ENCODE results near the gene NAPEPLD. TPM values are rescaled to one million over a fixed set of nuclear protein-coding genes. Genes with fewer than 3 reads are reported as not detected.

Gene NAPEPLD
- total RNA-seq, 4 donors from 2014 or later: 4.7 to 8.7 (median 6.1) TPM

DNA sequence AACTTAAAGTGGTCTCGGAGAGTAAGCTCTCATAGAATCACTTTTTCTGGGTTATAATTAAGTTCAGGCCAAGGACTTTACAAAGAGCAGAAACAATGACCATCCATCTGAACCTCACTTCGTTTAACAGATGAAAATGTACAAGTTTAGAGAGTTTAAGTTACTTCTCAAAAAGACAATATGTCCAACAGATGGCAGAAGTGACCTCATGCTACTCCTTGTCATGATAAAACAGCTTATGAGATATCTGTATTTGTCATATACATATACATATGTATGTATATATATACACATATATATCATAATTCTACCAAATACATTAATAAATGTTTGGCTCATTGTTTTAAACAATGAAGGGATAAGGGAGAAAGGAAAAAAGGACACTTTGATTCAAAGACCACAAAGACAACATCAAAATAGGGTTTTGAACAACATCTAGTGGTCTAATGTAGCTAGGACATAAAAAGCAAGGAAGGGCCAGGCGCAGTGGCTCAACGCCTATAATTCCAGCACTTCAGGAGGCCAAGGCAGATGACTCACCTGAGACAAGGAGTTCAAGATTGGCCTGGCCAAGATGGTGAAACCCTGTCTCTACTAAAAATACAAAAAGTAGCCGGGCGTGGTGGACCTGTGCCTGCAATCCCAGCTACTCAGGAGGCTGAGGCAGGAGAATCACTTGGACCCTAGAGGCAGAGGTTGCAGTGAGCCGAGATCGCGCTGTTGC is 17.8 kb downstream of the NAPEPLD start:
- TF ChIP-seq POLR2AphosphoS5 (IDR thresholded peaks at IDR 0.05) (no peak), POLR2A (IDR thresholded peaks at IDR 0.05; ENCODE audit: low read depth) (no peak), EP300 (IDR thresholded peaks at IDR 0.05) (no peak)
- TF ChIP-seq, protein P1, sequence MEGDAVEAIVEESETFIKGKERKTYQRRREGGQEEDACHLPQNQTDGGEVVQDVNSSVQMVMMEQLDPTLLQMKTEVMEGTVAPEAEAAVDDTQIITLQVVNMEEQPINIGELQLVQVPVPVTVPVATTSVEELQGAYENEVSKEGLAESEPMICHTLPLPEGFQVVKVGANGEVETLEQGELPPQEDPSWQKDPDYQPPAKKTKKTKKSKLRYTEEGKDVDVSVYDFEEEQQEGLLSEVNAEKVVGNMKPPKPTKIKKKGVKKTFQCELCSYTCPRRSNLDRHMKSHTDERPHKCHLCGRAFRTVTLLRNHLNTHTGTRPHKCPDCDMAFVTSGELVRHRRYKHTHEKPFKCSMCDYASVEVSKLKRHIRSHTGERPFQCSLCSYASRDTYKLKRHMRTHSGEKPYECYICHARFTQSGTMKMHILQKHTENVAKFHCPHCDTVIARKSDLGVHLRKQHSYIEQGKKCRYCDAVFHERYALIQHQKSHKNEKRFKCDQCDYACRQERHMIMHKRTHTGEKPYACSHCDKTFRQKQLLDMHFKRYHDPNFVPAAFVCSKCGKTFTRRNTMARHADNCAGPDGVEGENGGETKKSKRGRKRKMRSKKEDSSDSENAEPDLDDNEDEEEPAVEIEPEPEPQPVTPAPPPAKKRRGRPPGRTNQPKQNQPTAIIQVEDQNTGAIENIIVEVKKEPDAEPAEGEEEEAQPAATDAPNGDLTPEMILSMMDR (IDR thresholded peaks at IDR 0.05): no peak
- intact Hi-C loops (cut with DNase I): no loop called here
- Histone ChIP-seq H3K4me1 (peaks cover 0 to 23% (median 9%) of the 10 kb centered on the region in 4 donors), H3K27me3 (no peaks in the 10 kb centered on the region), H3K4me3 (no peak overlapping the region), H3K9me3 (no peaks in the 10 kb centered on the region), H3K36me3 (peaks cover 0 to 22% (median 14%) of the 10 kb centered on the region in 4 donors), H3K27ac (replicated peaks in 1 of 4) (no peak overlapping the region)
- WGBS: 78% methylated on average over 9 of the region's 9 CpGs
- DNase-seq (ENCODE audit: extremely low spot score): no peak

DNA sequence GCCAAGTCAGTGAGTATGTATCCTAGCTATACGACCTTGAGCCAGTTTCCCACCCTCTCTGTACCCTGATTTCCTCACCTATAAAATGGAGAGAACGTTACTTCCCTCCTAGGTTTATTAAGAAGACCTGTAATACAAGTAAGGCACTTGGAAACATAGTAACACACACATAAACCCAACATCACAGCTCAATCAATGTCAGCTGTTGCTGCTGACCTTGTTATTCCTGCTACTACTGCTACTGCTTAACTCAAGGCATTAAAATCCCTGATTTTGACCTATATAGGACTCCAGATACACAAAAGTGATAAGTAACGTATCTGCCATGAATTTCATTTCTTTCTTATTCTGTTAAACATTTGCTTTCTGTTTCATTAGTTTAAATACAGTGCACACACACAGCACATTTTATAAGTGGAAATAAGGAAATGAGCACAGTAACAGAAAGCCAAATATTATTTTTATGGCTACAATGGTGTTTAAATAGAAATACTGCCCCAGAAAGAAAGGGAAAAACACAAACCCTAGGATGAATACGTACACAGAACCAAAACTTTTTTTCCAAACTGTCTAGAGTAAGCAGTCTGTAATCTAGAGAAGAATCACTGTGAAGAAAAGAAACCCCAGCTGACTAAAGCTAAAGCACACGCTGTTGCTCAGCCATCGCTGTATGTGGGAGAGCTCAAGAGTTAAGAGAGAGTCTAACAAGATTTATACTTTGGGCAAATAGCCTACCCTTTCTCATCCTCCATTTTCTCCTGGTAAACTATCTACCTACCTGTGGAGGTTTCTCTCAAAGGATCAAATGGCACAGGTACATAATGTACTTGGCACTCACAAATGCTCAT is 19.0 kb downstream of the NAPEPLD start:
- Histone ChIP-seq H3K4me1 (peaks cover 0 to 16% (median 7%) of the 10 kb centered on the region in 4 donors), H3K4me3 (no peak overlapping the region), H3K9me3 (no peaks in the 10 kb centered on the region), H3K27ac (replicated peaks in 1 of 4) (no peak overlapping the region), H3K36me3 (peaks cover 0 to 30% (median 17%) of the 10 kb centered on the region in 4 donors), H3K27me3 (no peaks in the 10 kb centered on the region)
- WGBS: 81% methylated on average over 6 of the region's 6 CpGs
- TF ChIP-seq EP300 (IDR thresholded peaks at IDR 0.05) (no peak), POLR2A (IDR thresholded peaks at IDR 0.05; ENCODE audit: low read depth) (no peak), POLR2AphosphoS5 (IDR thresholded peaks at IDR 0.05) (no peak)
- TF ChIP-seq, protein P1 (IDR thresholded peaks at IDR 0.05): no peak
- intact Hi-C loops (cut with DNase I): no loop called here
- DNase-seq (ENCODE audit: extremely low spot score): no peak

DNA sequence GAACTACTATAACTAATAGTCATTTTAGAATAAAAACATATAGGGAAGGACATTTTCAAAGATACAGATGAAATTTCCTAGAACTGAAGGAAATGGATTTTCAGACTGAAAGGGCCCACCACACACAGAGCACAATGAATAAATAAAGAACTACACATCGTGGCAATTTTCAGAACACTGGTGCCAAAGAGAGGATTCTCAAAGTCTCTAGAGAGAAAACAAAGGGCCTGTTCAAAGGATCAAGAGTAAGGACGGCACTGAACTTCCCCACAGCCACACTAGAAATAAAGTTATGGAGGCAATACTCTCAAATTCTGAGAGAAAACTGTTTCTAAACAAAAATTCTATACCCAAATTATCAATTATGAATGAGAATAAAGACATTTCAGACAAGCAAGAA is 21.9 kb downstream of the NAPEPLD start:
- intact Hi-C loops (cut with DNase I): no loop called here
- 81% methylated on average over 2 of the region's 2 CpGs for WGBS
- TF ChIP-seq POLR2AphosphoS5 (IDR thresholded peaks at IDR 0.05): no peak
- TF ChIP-seq EP300 (IDR thresholded peaks at IDR 0.05): no peak
- no peak for TF ChIP-seq POLR2A (IDR thresholded peaks at IDR 0.05; ENCODE audit: low read depth)
- TF ChIP-seq, protein P1 (IDR thresholded peaks at IDR 0.05): no peak
- Histone ChIP-seq H3K4me1 (peaks cover 0 to 12% (median 4%) of the 10 kb centered on the region in 4 donors), H3K27ac (replicated peaks in 1 of 4) (no peak overlapping the region), H3K36me3 (peaks cover 0 to 39% (median 22%) of the 10 kb centered on the region in 4 donors), H3K27me3 (no peaks in the 10 kb centered on the region), H3K9me3 (no peaks in the 10 kb centered on the region), H3K4me3 (no peak overlapping the region)
- DNase-seq (ENCODE audit: extremely low spot score): no peak

DNA sequence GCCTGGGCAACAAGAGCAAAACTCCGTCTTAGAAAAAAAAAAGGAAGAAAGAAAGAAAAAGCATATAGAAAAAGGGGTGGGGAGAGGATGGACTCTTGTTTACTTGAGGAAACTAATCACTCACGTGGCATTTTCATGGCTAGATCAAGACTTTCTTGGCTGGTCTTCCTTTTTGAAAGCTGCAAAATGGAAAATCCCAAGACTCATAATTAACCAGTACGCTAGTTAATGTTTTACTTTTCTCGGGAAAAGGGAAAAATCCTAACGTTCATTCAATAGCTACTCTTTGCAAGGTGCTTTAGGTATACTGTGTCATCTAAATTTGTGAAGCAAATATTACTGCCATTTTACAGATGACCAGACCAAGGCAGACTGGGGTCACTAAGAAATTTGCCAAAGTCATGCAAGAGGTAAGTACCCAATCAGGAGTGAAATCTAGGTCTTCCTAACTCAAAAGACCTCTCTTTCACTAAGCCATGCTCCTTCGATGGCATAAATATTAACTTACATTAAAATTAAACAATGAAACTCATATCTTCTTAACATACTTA is 24.4 kb downstream of the NAPEPLD start:
- intact Hi-C loops (cut with DNase I): no loop called here
- Histone ChIP-seq H3K27ac (replicated peaks in 1 of 4) (no peak overlapping the region), H3K4me1 (peaks cover 0 to 8% (median 1%) of the 10 kb centered on the region in 4 donors), H3K4me3 (no peak overlapping the region), H3K36me3 (peaks cover 0 to 51% (median 32%) of the 10 kb centered on the region in 4 donors), H3K9me3 (no peaks in the 10 kb centered on the region), H3K27me3 (no peaks in the 10 kb centered on the region)
- WGBS: 76% methylated on average over 6 of the region's 6 CpGs
- DNase-seq (ENCODE audit: extremely low spot score): no peak
- TF ChIP-seq POLR2AphosphoS5 (IDR thresholded peaks at IDR 0.05): no peak
- TF ChIP-seq POLR2A (IDR thresholded peaks at IDR 0.05; ENCODE audit: low read depth): no peak
- TF ChIP-seq, protein P1 (IDR thresholded peaks at IDR 0.05): no peak
- TF ChIP-seq EP300 (IDR thresholded peaks at IDR 0.05): no peak

Data from esophagus muscularis mucosa (tissue), 4 donors.